PC-3 (cell line): ENCODE data around the gene IGFBP1.

Experiments used
- CTCF ChIP-seq: fragments of 300-600 bp; sonication (generic); conservative IDR thresholded peaks from 2 replicates; pipeline ENCODE4 v1.5.1; 2017; ENCODE audit warnings: antibody characterized with exemption, low read depth, mild to moderate bottlenecking, low read length
- EZH2 ChIP-seq: fragments of 300-600 bp; sonication (generic); IDR thresholded peaks from one replicate; pipeline ENCODE4 v1.6.1; 2017; ENCODE audit warnings: antibody characterized with exemption, mild to moderate bottlenecking, low read length; ENCODE audit not compliant: unreplicated experiment
- EZH2phosphoT487 ChIP-seq: fragments of 300-600 bp; sonication (generic); IDR thresholded peaks from 2 replicates; pipeline ENCODE4 v1.6.1; 2018; ENCODE audit warnings: mild to moderate bottlenecking, antibody characterized with exemption, low read length, borderline replicate concordance

- no peak for TF ChIP-seq CTCF
- no peak for TF ChIP-seq EZH2
- TF ChIP-seq EZH2phosphoT487 = no peak
These were observed 7.0 kb upstream of the IGFBP1 start for GRCh38 chr7:45881280-45881758.
